Caco-2 (cell line): ENCODE measurements around the gene THBD. TPM values are rescaled to one million over a fixed set of nuclear protein-coding genes. Genes with fewer than 3 reads are reported as not detected.

ENCODE experiments used
- BruUV-seq: library from RNA; stranded (reverse); fragments of 400-500 nt; replicated peaks from 2 replicates; lab custom pipeline; 2021; lab: Mats Ljungman, UMichigan
- CTCF ChIA-PET: fragments of 300-600 bp; sonication (Branson Sonifier 250); formaldehyde crosslinking; loops from one replicate; lab custom pipeline; 2022; ENCODE audit warnings: antibody characterized with exemption; lab: Charles Lee
- POLR2A ChIA-PET: fragments of 300-600 bp; sonication (Branson Sonifier 250); formaldehyde crosslinking; loops from one replicate; lab custom pipeline; 2022; ENCODE audit warnings: antibody characterized with exemption; lab: Charles Lee
- DNase-seq, 2 experiments: peaks; one replicate each; pipeline versions ENCODE4 v3.0.0 to v3.0.0-alpha.2; 2020 to 2022
- H3K27me3 ChIP-seq: replicated peaks from 2 replicates; pipeline ENCODE4 v1.6.0; 2011; ENCODE audit warnings: low read length; ENCODE audit not compliant: control insufficient read depth, insufficient read depth
- H3K36me3 ChIP-seq: 2 replicates; pipeline ENCODE4 v1.5.1; 2011; ENCODE audit warnings: low read length; ENCODE audit not compliant: control insufficient read depth, insufficient read depth
- H3K4me1 ChIP-seq: fragments of 250-450 bp; sonication (Bioruptor Pico); 2 replicates; pipeline ENCODE4 v1.5.1; 2020; ENCODE audit warnings: mild to moderate bottlenecking
- H3K4me3 ChIP-seq: 2 replicates; pipeline ENCODE4 v1.5.1; 2011; ENCODE audit warnings: low read depth, mild to moderate bottlenecking, control low read depth, low read length
- H3K9me3 ChIP-seq: fragments of 250-450 bp; sonication (Bioruptor Pico); 2 replicates; pipeline ENCODE4 v1.5.1; 2020; ENCODE audit warnings: mild to moderate bottlenecking, moderate library complexity
- H3K27ac Mint-ChIP-seq: one replicate; pipeline ENCODE4 v1.8.0; 2022; ENCODE audit warnings: mixed read lengths; ENCODE audit not compliant: unreplicated experiment
- H3K27me3 Mint-ChIP-seq: one replicate; pipeline ENCODE4 v1.8.0; 2022; ENCODE audit warnings: mixed read lengths; ENCODE audit not compliant: insufficient read depth, unreplicated experiment
- H3K36me3 Mint-ChIP-seq: one replicate; pipeline ENCODE4 v1.8.0; 2022; ENCODE audit warnings: mild to moderate bottlenecking, mixed read lengths; ENCODE audit not compliant: insufficient read depth, unreplicated experiment
- H3K4me1 Mint-ChIP-seq: one replicate; pipeline ENCODE4 v1.8.0; 2022; ENCODE audit warnings: low read depth, mixed read lengths; ENCODE audit not compliant: unreplicated experiment
- H3K4me3 Mint-ChIP-seq: one replicate; pipeline ENCODE4 v1.8.0; 2022; ENCODE audit warnings: mild to moderate bottlenecking, moderate library complexity, mixed read lengths; ENCODE audit not compliant: unreplicated experiment
- H3K9me3 Mint-ChIP-seq: one replicate; pipeline ENCODE4 v1.8.0; 2022; ENCODE audit warnings: mixed read lengths; ENCODE audit not compliant: unreplicated experiment
- CTCF ChIP-seq, 2 experiments: fragments of 200-600 bp in 1 of 2; IDR thresholded peaks; 1 replicate in 1 of 2; 2 replicates in 1 of 2; pipeline versions ENCODE4 v1.5.1 to v1.8.0; 2011 to 2022; ENCODE audit warnings: antibody characterized with exemption in 1 of 2, control low read depth in 1 of 2, inconsistent platforms in 1 of 2, low read depth in 1 of 2, low read length in 1 of 2, mild to moderate bottlenecking in 1 of 2, moderate library complexity in 1 of 2; ENCODE audit not compliant: insufficient read depth in 1 of 2, severe bottlenecking in 1 of 2, unreplicated experiment in 1 of 2
- intact Hi-C: fragments of 100-400 bp; cut with micrococcal nuclease; formaldehyde crosslinking; loops from one replicate; pipeline ENCODE4 v1.10.0; 2022; ENCODE audit not compliant: unreplicated experiment
- total RNA-seq: library from RNA; stranded (reverse); gene quantifications from 2 replicates; pipeline ENCODE4 v1.2.3, GENCODE V29; 2022

The THBD gene
- total RNA-seq, 1 experiment from 2014 or later = 0.77 TPM

DNA sequence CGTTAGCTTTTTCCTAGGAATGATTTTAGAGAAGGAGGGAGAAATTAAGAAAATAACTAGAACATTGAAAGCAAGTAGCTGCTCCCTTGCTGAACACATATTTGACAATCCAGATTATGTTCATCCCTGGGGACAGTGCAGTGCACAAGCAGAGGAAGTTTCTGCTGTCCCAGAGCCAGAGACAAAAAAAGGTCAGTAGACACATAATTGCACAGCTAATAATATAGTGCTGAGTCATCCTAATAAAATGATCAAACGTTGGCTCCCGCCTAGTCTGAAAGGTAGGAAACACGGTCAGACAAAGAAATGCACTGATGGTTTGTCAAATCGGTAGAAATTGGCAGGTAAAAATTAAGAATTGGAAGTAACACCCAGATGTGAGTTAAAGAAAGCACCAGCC, 36.0 kb downstream of the THBD start:
- Histone ChIP-seq H3K4me3 (no peak overlapping the region), H3K4me1 (peaks cover 20% of the 10 kb centered on the region), H3K36me3 (no peaks in the 10 kb centered on the region), H3K9me3 (no peaks in the 10 kb centered on the region), H3K27me3 (no peaks in the 10 kb centered on the region)
- POLR2A ChIA-PET = no interaction called here
- CTCF ChIA-PET = interaction anchor here (0.6 kb wide), 1 partner anchor 72 kb away, joined by 3 read pairs; no protein-coding TSS in a partner anchor
- no peak overlapping the region for H3K4me3 Mint-ChIP-seq
- no peaks in the 10 kb centered on the region for H3K27me3 Mint-ChIP-seq
- intact Hi-C loops = no loop called here
- no peak for DNase-seq
- H3K4me1 Mint-ChIP-seq = peaks cover 15% of the 10 kb centered on the region
- H3K27ac Mint-ChIP-seq = no peak overlapping the region
- TF ChIP-seq CTCF (IDR thresholded peaks at IDR 0.05; ENCODE audit: insufficient read depth in 1 of 2, low read depth in 1 of 2, low read length in 1 of 2, severe bottlenecking in 1 of 2, unreplicated experiment in 1 of 2) = no peak
- no TSS peak for BruUV-seq
- H3K9me3 Mint-ChIP-seq = no peaks in the 10 kb centered on the region
- no peaks in the 10 kb centered on the region for H3K36me3 Mint-ChIP-seq

DNA sequence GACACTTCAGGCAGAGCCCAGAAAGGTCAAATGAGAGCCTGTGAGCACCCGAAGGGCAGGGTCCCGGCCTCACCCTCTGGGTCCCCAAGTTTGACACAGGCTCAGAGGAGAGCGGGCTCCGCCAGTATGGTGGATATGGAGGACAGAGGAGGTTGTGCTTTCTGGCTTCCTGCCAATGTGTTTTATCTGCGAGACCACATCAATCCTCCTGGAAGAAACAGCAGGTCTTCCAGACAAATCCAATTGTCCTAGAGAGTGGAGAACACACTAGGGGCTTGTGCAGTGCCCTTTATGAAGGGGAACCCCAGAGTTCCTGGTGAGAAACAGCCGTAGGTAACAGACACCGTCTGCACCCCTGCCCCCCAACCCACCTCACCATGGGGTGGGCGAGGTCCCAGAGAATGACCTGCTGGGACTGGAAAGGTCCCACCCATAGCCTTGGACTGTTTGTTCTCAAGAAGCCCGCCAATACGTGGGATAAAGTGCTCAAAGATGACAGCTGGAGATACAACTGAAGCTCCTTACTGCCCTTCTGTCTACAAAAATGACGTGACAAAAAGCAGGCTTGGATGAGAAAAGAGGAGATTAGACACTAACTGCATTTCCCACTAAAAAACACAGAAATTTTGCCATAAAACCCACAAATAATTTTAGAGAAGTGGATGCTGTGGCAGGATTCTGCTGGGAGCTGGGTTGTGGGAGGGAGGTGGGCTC, 38.3 kb downstream of the THBD start:
- Mint-ChIP-seq H3K36me3 (no peaks in the 10 kb centered on the region), H3K4me3 (no peak overlapping the region), H3K4me1 (peaks cover 7% of the 10 kb centered on the region), H3K27me3 (no peaks in the 10 kb centered on the region), H3K9me3 (no peaks in the 10 kb centered on the region), H3K27ac (no peak overlapping the region)
- no peaks in the 10 kb centered on the region; the same call in 1 of the 2 replicates for H3K4me1 ChIP-seq
- no peak overlapping the region for H3K4me3 ChIP-seq
- no peak for TF ChIP-seq CTCF (IDR thresholded peaks at IDR 0.05; ENCODE audit: insufficient read depth in 1 of 2, low read depth in 1 of 2, low read length in 1 of 2, severe bottlenecking in 1 of 2, unreplicated experiment in 1 of 2)
- H3K9me3 ChIP-seq = no peaks in the 10 kb centered on the region
- BruUV-seq = no TSS peak
- no peaks in the 10 kb centered on the region for H3K36me3 ChIP-seq
- POLR2A ChIA-PET = no interaction called here
- DNase-seq = no peak
- CTCF ChIA-PET = no interaction called here
- H3K27me3 ChIP-seq = no peaks in the 10 kb centered on the region
- intact Hi-C loops = no loop called here

DNA sequence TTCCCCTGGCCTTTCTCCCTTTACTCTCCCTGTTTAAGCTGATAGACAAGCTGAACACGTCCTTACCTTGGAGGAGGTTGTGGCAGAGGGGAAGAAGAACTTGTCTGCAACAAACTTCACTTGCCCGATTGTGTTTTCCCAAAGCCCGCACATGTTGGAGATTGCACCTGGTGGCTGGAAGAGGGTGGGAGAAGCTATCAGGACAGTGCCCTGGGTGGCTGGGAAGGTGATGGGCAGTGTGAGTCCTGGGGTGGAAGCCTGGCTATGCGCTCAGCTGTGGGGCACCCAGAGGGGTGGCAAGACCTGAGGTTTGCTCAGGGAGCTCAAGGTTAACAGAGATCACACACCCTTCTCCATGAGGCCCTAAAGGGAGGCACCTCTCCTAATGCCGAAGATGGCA, 39.4 kb downstream of the THBD start:
- Mint-ChIP-seq H3K27ac (no peak overlapping the region), H3K9me3 (no peaks in the 10 kb centered on the region), H3K27me3 (no peaks in the 10 kb centered on the region), H3K36me3 (no peaks in the 10 kb centered on the region), H3K4me1 (peaks cover 7% of the 10 kb centered on the region), H3K4me3 (no peak overlapping the region)
- Histone ChIP-seq H3K36me3 (no peaks in the 10 kb centered on the region), H3K4me3 (no peak overlapping the region), H3K9me3 (no peaks in the 10 kb centered on the region), H3K27me3 (no peaks in the 10 kb centered on the region), H3K4me1 (no peaks in the 10 kb centered on the region; the same call in 1 of the 2 replicates)
- no TSS peak for BruUV-seq
- intact Hi-C loops = no loop called here
- POLR2A ChIA-PET = interaction anchor here (0.5 kb wide), 1 partner anchor 13 kb away, joined by 6 read pairs; no protein-coding TSS in a partner anchor
- CTCF ChIA-PET = no interaction called here
- DNase-seq = no peak
- no peak for TF ChIP-seq CTCF (IDR thresholded peaks at IDR 0.05; ENCODE audit: insufficient read depth in 1 of 2, low read depth in 1 of 2, low read length in 1 of 2, severe bottlenecking in 1 of 2, unreplicated experiment in 1 of 2)
